ENCODE results near the gene CTNND1. TPM values are rescaled to one million over a fixed set of nuclear protein-coding genes. Genes with fewer than 3 reads are reported as not detected.

Gene CTNND1
- total RNA-seq, 2 experiments from 2014 or later, result 9.3 to 11.2 TPM

- H3K27ac Mint-ChIP-seq, result peak overlapping the region; percentile 100
- DNase-seq, result no peak
- no peaks in the 10 kb centered on the region for H3K27me3 Mint-ChIP-seq
- peaks cover 36% of the 10 kb centered on the region for H3K4me1 Mint-ChIP-seq
- ATAC-seq (ENCODE audit: low read depth), result no peak
- peaks cover 38% of the 10 kb centered on the region for H3K36me3 Mint-ChIP-seq
- no peaks in the 10 kb centered on the region for H3K9me3 Mint-ChIP-seq
- peak overlapping the region; percentile 100 for H3K4me3 Mint-ChIP-seq
- POLR2A ChIA-PET, result interaction anchor here (0.6 to 2.5 kb wide), 22 partner anchors 10 to 836 kb away, joined by 3 to 36 read pairs (median 4); partner anchors contain the start of genes BTBD18, MED19, SLC43A1 and TIMM10
Measured at GRCh38 chr11:57742087-57742452, 19.5 kb upstream of the CTNND1 start.

- peak overlapping the region; percentile 21 for H3K4me3 Mint-ChIP-seq
- DNase-seq (no peak), ATAC-seq (ENCODE audit: low read depth) (no peak)
- H3K27me3 Mint-ChIP-seq, result no peaks in the 10 kb centered on the region
- peaks cover 37% of the 10 kb centered on the region for H3K4me1 Mint-ChIP-seq
- no peaks in the 10 kb centered on the region for H3K9me3 Mint-ChIP-seq
- POLR2A ChIA-PET, result interaction anchor here (0.6 to 0.8 kb wide), 3 partner anchors 19 to 177 kb away, joined by 3 to 4 read pairs (median 4); no protein-coding TSS in a partner anchor
- H3K27ac Mint-ChIP-seq, result peak overlapping the region; percentile 44
- peaks cover 36% of the 10 kb centered on the region for H3K36me3 Mint-ChIP-seq
Measured at GRCh38 chr11:57744357-57744756, 17.2 kb upstream of the CTNND1 start.

- Mint-ChIP-seq H3K4me1 (peaks cover 34% of the 10 kb centered on the region), H3K4me3 (no peak overlapping the region), H3K27me3 (no peaks in the 10 kb centered on the region), H3K27ac (peak overlapping the region; percentile 75), H3K36me3 (peaks cover 34% of the 10 kb centered on the region), H3K9me3 (no peaks in the 10 kb centered on the region)
- DNase-seq (no peak), ATAC-seq (ENCODE audit: low read depth) (no peak)
- POLR2A ChIA-PET, result interaction anchor here (0.7 to 1.1 kb wide), 2 partner anchors 13 to 178 kb away, joined by 3 read pairs; no protein-coding TSS in a partner anchor
Measured at GRCh38 chr11:57745206-57745605, 16.4 kb upstream of the CTNND1 start.

- Mint-ChIP-seq H3K27ac (peak overlapping the region; percentile 22), H3K4me3 (no peak overlapping the region), H3K36me3 (peaks cover 32% of the 10 kb centered on the region), H3K4me1 (peaks cover 30% of the 10 kb centered on the region), H3K9me3 (no peaks in the 10 kb centered on the region), H3K27me3 (no peaks in the 10 kb centered on the region)
- DNase-seq (no peak), ATAC-seq (ENCODE audit: low read depth) (no peak)
- POLR2A ChIA-PET, result interaction anchor here (0.7 to 1.2 kb wide), 2 partner anchors 11 to 12 kb away, joined by 3 to 6 read pairs; no protein-coding TSS in a partner anchor
Measured at GRCh38 chr11:57746920-57747319, 14.7 kb upstream of the CTNND1 start.

- POLR2A ChIA-PET, result interaction anchor here (1.8 to 2.0 kb wide), 2 partner anchors 9 to 50 kb away, joined by 10 to 13 read pairs; partner anchors contain the start of gene SELENOH
- no peaks in the 10 kb centered on the region for H3K9me3 Mint-ChIP-seq
- H3K27me3 Mint-ChIP-seq, result no peaks in the 10 kb centered on the region
- H3K4me1 Mint-ChIP-seq, result peaks cover 10% of the 10 kb centered on the region
- no peak for DNase-seq
- no peak for ATAC-seq (ENCODE audit: low read depth)
- peak overlapping the region; percentile 65 for H3K27ac Mint-ChIP-seq
- H3K36me3 Mint-ChIP-seq, result peaks cover 8% of the 10 kb centered on the region
- H3K4me3 Mint-ChIP-seq, result no peak overlapping the region
Measured at GRCh38 chr11:57751176-57751575, 10.4 kb upstream of the CTNND1 start.

GRCh38 chr11:57751676-57752253 lies 9.8 kb upstream of the CTNND1 start, which contains the start of gene BTBD18:
Gene BTBD18 (minus strand): TSS chr11:57751819. CDS start chr11:57751188, 631 bp downstream.
- DNase-seq (no peak), ATAC-seq (ENCODE audit: low read depth) (peak; percentile 47)
- H3K27me3 Mint-ChIP-seq, result no peaks in the 10 kb centered on the region
- peak within 1 kb of the TSS; percentile 65 for H3K27ac Mint-ChIP-seq
- peaks cover 8% of the 10 kb centered on the region for H3K36me3 Mint-ChIP-seq
- no peaks in the 10 kb centered on the region for H3K9me3 Mint-ChIP-seq
- peaks cover 8% of the 10 kb centered on the region for H3K4me1 Mint-ChIP-seq
- H3K4me3 Mint-ChIP-seq, result no peak within 1 kb of the TSS
- POLR2A ChIA-PET, result interaction anchor here (1.8 to 2.0 kb wide), 2 partner anchors 10 to 49 kb away, joined by 10 to 13 read pairs; partner anchors contain the start of gene SELENOH

GRCh38 chr11:57752954-57753353 lies 8.6 kb upstream of the CTNND1 start:
- no peak for DNase-seq
- no peak overlapping the region for H3K27ac Mint-ChIP-seq
- POLR2A ChIA-PET, result interaction anchor here (2.0 kb wide), 1 partner anchor 48 kb away, joined by 10 read pairs; no protein-coding TSS in a partner anchor
- peaks cover 3% of the 10 kb centered on the region for H3K36me3 Mint-ChIP-seq
- no peaks in the 10 kb centered on the region for H3K9me3 Mint-ChIP-seq
- H3K4me1 Mint-ChIP-seq, result peaks cover 5% of the 10 kb centered on the region
- no peak for ATAC-seq (ENCODE audit: low read depth)
- no peaks in the 10 kb centered on the region for H3K27me3 Mint-ChIP-seq
- no peak overlapping the region for H3K4me3 Mint-ChIP-seq

GRCh38 chr11:57758174-57758573 lies 3.4 kb upstream of the CTNND1 start:
- no peak for ATAC-seq (ENCODE audit: low read depth)
- DNase-seq, result no peak
- peaks cover 19% of the 10 kb centered on the region for H3K4me1 Mint-ChIP-seq
- H3K9me3 Mint-ChIP-seq, result no peaks in the 10 kb centered on the region
- no peaks in the 10 kb centered on the region for H3K27me3 Mint-ChIP-seq
- peaks cover 3% of the 10 kb centered on the region for H3K36me3 Mint-ChIP-seq
- no peak overlapping the region for H3K4me3 Mint-ChIP-seq
- POLR2A ChIA-PET, result no interaction called here
- no peak overlapping the region for H3K27ac Mint-ChIP-seq

- H3K4me1 Mint-ChIP-seq, result peaks cover 28% of the 10 kb centered on the region
- H3K27ac Mint-ChIP-seq, result peak overlapping the region; percentile 13
- POLR2A ChIA-PET, result interaction anchor here (1.4 kb wide), 1 partner anchor 18 kb away, joined by 4 read pairs; no protein-coding TSS in a partner anchor
- no peaks in the 10 kb centered on the region for H3K27me3 Mint-ChIP-seq
- H3K9me3 Mint-ChIP-seq, result peaks cover 3% of the 10 kb centered on the region
- peaks cover 11% of the 10 kb centered on the region for H3K36me3 Mint-ChIP-seq
- no peak for DNase-seq
- no peak for ATAC-seq (ENCODE audit: low read depth)
- peak overlapping the region; percentile 39 for H3K4me3 Mint-ChIP-seq
Measured at GRCh38 chr11:57762235-57762861, 746 bp downstream of the CTNND1 start.

GRCh38 chr11:57763568-57763967 lies 2.0 kb downstream of the CTNND1 start:
- Mint-ChIP-seq H3K4me1 (peaks cover 29% of the 10 kb centered on the region), H3K27me3 (no peaks in the 10 kb centered on the region), H3K4me3 (peak overlapping the region; percentile 14), H3K36me3 (peaks cover 12% of the 10 kb centered on the region), H3K27ac (no peak overlapping the region), H3K9me3 (peaks cover 3% of the 10 kb centered on the region)
- no peak for ATAC-seq (ENCODE audit: low read depth)
- no peak for DNase-seq
- POLR2A ChIA-PET, result interaction anchor here (1.4 kb wide), 1 partner anchor 19 kb away, joined by 4 read pairs; no protein-coding TSS in a partner anchor

- Mint-ChIP-seq H3K9me3 (peaks cover 3% of the 10 kb centered on the region), H3K27me3 (no peaks in the 10 kb centered on the region), H3K27ac (no peak overlapping the region), H3K4me1 (peaks cover 26% of the 10 kb centered on the region), H3K36me3 (peaks cover 12% of the 10 kb centered on the region), H3K4me3 (no peak overlapping the region)
- POLR2A ChIA-PET, result no interaction called here
- no peak for ATAC-seq (ENCODE audit: low read depth)
- DNase-seq, result no peak
Measured at GRCh38 chr11:57764021-57764420, 2.4 kb downstream of the CTNND1 start.

GRCh38 chr11:57764566-57764965 lies 3.0 kb downstream of the CTNND1 start:
- POLR2A ChIA-PET, result no interaction called here
- peaks cover 15% of the 10 kb centered on the region for H3K36me3 Mint-ChIP-seq
- H3K27ac Mint-ChIP-seq, result no peak overlapping the region
- H3K4me3 Mint-ChIP-seq, result no peak overlapping the region
- peaks cover 29% of the 10 kb centered on the region for H3K4me1 Mint-ChIP-seq
- no peak for DNase-seq
- ATAC-seq (ENCODE audit: low read depth), result no peak
- no peaks in the 10 kb centered on the region for H3K27me3 Mint-ChIP-seq
- peaks cover 3% of the 10 kb centered on the region for H3K9me3 Mint-ChIP-seq

- POLR2A ChIA-PET, result no interaction called here
- H3K9me3 Mint-ChIP-seq, result peaks cover 3% of the 10 kb centered on the region
- H3K36me3 Mint-ChIP-seq, result peaks cover 18% of the 10 kb centered on the region
- no peak overlapping the region for H3K27ac Mint-ChIP-seq
- H3K27me3 Mint-ChIP-seq, result no peaks in the 10 kb centered on the region
- no peak overlapping the region for H3K4me3 Mint-ChIP-seq
- ATAC-seq (ENCODE audit: low read depth) (no peak), DNase-seq (no peak)
- H3K4me1 Mint-ChIP-seq, result peaks cover 31% of the 10 kb centered on the region
Measured at GRCh38 chr11:57764972-57765371, 3.4 kb downstream of the CTNND1 start.
